Activated naive CD4-positive, alpha-beta T cell (primary cell): ENCODE data around the gene LGR4.

Source experiments
- DNase-seq, 4 experiments: peaks; one replicate each; lab custom pipeline; 2025; lab: John Stamatoyannopoulos, UW

LGR4 gene

DNA sequence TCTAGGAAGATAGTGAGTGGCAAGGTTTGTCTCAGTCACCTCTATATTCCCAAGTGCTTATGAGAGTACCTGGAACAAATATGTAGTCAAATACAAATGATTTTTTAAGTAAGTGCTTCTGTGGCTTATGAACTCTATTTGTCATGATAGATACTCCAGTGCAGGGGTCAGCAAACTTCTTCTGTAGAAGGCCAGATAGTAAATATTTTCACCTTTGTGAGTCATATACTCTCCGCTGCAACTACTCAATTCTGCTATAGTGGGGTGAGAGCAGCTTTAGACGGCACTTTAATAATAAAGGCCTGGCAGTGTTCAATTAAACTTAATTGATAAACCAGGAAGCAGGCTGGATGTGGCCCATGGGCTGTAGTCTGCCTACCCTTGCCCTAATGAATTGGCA lies 97.2 kb downstream of the LGR4 start:
- no peak for DNase-seq

DNA sequence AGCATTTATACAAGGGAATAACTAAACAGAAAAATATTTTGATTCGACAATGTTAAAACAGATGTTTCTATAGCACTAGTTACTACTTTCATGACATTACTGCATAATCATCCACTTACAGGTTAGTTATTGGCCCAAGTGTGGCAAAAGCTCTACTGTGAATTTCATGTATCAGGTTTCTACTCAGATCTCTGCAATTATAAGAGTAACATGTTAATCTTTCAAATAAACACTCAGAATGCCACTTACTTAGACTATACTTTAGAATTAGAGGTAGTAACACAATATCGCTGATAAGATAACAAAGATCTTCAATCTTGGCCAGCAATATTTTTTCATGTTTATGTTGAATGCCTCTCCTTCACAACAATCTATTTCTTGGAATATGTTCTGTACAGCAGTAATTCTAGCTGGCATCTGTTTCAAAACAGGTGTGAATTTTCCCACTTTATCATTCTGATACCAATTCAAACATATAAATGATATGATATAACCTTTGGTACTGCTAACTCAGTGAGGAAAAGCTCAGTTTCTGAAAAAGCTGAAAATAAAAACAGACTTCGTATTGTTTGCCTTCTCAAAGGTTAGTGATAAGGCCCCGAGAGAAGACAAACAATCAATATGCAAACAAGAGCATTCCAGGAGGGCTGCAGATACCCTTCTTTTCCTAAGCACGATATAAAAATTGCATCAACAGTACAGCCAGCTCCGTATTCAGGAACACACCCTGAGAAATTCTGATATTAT lies 98.6 kb downstream of the LGR4 start:
- DNase-seq: no peak

DNA sequence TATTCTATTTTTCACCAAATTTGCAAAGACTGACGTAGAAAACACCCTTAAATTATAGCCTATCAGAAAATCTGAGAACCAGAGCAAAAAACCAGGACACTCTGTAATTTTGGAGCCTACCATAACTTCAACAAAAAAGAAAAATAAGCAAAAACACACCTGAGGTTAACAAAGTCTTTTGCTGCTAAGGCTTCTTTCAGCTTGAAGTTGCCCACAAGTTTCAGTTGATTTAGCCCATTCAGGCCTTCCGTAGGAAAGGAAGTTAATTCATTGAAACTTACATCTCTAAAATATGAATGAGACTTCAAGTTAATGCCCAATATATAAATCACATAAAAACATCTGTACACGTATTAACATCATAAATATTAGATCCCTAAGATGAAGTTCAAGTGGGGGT lies 99.2 kb downstream of the LGR4 start:
- no peak for DNase-seq

DNA sequence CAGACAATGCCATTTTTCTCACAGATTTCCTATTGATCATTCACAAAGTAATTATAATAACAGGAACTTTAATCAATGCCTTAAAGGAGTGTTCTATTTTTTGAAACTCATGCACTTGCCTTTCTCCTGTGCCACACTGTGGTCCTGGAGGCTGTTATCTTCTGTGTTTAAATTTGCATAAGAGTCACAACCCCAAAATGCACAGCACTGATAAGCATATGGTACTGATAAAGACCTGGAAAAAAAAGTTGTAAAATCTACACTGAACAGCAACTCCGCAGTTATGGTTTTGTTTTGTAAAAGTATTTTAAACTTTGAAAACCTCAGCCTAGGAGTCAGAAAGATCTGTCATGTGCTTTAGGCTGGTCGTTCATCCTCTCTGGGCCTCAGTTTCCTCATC lies 100.4 kb downstream of the LGR4 start:
- DNase-seq: no peak

DNA sequence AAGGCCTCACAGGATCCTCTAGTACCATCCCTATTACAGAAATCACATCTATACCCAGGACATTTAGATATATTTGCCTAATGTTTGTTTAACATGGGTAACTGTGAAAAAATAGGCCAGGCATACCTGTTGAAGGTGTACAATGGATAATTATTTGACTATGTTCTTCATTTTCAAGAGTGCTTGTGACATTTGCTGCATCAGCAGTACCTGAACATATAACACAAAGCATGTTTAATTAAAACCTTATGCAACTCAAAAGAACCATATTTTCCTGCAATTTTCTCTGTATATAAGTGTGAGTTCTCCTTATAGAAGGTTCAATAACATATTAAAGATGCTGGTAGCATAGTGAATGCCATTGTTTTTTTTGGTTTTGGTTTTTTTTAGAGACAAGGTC lies 101.1 kb downstream of the LGR4 start:
- DNase-seq: no peak

DNA sequence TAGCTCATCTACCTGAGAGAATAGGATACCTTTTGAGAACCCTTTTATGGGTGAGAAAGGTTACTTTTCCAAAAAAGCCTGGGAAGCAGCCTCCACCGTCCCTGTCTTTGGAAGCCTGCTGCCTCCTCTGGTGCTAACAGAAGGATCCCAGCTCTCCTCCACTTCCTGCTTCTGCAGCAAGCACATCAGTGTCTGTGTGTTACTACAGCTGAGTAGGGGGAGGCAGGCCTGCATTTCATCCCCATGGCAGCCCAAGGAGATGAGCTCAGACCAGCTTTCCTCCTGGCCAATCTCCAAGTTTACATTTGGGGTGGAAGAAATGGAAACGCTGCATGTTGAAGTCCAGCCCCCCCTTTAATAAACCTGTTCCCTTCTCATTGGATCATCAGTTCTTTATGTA lies 102.2 kb downstream of the LGR4 start:
- no peak for DNase-seq

DNA sequence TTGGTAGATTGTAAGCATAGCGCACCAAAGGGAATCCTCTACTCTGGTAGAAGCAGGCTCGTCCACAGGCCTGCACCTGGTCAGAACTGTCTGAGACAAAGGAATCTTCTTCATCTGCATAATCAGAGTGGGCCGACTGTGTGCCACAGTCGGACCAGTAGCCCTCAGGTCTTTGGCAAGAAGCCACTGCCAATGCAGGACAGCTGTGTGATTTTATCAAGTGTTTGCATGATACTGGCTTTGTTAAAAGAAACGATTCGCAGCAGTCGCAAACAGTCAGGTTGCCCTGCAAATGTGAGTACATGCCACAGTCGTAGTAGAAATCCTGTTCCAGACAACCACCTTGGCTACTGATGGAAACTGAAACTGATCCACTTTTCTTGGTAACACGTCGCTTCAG lies 104.7 kb downstream of the LGR4 start:
- no peak for DNase-seq

DNA sequence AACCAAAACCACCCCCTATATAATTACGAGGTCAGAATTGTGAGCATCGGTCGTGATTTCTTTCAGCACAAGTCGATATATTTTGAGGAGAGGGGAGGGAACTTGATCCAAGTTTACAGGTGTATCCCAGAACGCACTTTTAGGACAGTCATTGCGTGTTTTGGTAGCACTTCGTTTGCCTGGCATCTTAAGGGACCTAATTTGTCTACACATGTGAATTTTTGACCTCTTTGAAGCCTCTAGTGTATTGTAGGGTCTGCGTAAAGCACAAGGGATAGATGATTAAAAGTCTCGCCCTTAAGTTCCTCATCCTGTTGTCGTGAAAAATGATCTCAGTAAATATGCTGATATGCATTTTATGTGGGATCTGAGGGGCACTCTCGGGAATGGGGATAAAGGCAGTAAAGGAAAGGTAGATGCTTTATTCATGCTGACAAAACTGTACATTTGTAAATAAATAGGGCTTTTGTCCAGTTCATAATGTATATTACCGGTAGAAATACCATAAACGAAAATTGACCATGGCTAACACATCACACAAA lies 108.9 kb downstream of the LGR4 start:
- no peak for DNase-seq

DNA sequence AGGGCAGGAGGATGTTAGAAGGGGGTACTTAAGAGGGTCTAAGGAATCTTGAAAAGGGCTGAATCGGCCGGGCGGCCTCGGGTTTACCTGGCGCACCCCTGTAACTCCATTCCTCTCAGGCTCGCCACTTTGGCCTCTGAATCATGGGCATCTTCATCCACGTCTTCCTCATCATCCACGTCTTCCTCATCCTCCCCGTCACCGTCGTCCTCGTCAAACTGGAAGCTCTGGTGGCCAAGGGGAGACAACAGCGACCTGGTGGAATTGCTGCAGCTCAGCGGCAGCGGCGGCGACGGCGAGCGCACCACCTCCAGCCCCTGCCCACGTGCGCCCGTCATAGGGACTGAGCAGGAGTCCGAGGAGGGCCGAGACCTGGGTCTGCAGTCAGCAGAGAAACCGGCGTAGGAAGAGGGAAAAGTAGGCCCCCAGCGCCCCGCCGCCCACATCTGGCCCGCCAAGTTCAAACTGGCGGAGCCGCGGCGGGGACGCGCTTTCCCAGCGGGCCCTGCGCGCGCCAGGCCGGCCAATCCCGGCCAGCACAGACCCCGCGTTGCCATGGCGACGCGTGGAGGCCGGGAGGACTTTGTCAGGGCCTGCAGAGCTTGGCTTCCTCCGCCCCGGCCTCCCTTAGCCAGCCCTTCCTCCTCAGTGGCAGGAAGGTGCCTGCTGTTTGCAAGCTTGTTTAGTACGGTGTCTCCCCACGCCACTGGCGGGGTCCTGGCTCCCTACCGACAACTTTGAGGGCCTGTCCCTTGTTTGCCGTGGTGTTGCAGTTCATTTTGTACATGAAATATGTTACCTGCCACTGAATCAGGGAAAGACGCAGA lies 109.6 kb downstream of the LGR4 start, which contains the start of gene CCDC34:
CCDC34 (minus strand) TSS at position 467 of the 827 bp plus-strand sequence; CDS start at position 446, 21 bp downstream.
- DNase-seq: peak; percentile 58 to 84 (median 72)

DNA sequence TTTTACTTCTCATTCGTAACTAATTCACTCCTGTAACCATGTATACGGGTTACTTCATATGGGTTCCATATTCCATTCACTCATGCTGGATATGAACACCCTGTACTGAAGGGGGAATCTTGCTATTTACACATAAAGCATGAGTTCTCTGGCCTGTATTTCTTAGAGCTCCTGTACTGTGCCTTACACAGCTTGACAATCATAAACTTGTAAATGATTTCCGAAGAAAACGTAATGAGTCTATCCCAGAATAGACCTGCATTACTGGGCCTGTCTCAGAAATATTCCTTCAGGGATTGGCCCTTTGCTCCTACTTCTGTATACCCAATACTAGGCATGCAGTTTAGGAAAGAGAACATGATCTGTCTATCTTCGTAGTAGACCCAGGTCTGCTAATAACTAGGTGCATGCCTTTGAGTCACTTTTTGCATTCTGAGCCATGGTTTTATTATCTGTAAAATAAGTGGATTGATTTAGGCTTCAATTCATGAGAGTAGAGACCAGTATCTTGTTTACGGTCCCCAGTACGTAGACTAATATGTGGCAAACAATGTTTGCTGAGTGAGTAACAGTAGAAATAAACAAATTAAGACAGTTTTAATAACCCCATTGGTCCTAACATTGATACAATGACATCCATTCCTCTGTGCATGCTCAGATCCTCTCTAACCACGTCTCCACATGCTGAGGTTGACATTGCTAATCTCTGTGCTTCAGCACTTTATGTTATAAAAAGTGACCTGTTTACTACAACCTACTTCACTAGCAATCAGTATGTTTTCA lies 110.8 kb downstream of the LGR4 start:
- DNase-seq: no peak

DNA sequence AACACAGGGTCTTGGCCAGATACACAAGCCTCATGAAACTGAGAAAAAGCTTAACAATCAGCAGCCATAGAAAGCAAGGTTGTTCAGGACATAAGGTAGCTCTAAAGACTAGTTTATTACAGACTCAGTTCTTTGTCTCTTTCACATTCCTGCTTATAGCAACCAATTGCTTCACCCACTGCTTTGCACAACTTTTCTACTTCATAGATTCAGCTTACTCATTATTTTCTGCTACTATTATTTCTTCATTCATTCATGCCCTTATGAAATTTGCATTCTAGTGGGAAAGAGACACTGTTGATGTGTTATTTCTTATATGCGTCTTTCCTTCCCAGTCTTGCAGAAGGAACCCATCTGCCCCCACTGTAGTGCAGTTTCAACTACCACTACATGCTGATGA lies 114.3 kb downstream of the LGR4 start:
- DNase-seq: no peak

DNA sequence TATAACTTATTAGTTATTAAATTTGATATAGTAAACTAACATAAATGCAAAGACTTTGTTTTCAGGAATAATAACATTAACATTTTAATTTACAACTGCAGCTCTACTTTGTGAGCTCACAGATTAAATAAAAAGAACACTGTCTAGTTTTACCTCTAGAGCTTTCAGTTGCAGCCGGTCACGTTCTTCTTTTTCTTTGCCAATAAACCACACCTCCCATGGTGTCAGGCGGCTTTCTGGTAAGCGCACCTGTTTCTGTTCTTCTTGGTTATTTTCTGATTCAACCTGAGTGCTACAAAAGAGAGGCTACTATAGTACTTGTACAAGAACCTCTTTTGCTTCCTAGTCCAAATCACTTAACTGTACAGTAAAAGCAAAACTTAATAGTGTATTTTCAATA lies 115.3 kb downstream of the LGR4 start:
- DNase-seq: no peak

DNA sequence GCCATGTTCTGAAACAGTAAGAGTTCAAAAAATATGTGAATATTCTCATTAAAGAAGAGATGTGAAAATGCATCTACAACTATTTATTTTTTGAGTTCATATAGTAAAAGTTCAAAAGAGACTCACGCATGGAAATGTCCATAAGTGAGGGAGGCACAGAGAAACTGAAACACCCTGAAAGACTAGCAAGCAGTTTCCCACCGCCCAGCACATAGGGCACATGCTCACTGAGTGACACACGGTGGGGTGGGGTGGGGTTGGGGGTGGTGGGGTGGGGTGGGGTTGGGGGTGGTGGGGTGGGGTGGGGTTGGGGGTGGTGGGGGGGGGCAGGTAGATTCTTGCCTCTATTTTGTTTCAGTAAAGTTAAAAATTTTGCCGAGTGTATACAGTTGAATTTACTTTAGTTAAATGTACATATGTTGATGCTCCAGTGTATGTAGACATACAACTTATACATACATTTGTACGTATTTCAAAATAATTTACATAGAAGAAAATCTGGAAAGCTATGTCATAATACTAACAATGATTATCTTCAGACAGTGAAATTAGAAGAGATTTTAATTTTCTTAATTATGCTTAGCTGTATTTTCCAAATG lies 115.9 kb downstream of the LGR4 start:
- DNase-seq: no peak

DNA sequence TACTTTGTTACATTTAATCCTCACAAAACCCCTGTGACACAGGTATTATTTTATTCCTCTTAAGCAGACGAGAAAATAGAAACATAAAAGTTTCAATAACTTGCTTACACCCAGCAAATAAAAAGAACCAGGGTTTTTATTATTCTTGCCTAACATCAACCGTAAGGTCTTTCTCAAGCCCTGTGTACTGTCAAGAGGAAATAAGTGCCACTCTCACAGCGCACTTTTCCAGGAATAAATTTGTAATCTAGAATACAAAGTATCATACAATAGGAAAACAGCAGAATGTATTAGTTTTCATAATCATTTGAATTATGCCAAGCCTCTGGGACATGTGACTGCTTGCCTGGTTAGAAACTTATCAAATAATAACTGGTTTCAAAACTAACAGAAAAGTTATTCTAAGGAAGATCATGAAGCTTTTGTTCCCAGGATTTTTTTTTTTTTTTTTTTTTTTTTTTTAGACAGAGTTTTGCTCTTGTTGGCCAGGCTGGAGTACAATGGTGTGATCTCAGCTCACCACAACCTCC lies 117.0 kb downstream of the LGR4 start:
- DNase-seq: no peak

DNA sequence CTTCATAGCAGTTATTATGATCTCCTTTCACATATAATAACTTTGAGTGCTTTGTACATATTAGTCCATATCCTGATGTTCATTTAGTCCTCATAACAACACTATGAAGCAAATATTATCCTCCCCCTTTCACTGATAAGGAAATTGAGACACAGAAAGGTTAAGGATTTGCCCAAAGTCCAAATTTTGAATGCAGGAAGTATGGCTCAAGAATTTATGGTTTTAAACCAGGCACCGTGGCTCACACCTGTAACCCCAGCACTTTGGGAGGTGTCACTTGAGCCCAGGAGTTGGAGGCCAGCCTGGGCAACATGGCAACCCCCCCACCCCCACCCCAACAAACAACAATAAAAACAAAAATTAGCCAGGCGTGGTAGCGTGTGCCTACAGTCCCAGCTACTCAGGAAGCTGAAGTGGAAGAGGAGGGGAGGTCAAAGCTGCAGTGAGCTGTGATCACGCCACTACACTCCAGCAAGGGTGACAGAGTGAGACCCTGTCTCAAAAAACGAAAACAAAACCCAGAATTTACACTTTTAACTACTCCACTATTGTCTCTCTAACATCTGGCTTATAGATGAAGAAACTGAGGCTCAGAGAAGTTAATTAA lies 118.1 kb downstream of the LGR4 start:
- no peak for DNase-seq

DNA sequence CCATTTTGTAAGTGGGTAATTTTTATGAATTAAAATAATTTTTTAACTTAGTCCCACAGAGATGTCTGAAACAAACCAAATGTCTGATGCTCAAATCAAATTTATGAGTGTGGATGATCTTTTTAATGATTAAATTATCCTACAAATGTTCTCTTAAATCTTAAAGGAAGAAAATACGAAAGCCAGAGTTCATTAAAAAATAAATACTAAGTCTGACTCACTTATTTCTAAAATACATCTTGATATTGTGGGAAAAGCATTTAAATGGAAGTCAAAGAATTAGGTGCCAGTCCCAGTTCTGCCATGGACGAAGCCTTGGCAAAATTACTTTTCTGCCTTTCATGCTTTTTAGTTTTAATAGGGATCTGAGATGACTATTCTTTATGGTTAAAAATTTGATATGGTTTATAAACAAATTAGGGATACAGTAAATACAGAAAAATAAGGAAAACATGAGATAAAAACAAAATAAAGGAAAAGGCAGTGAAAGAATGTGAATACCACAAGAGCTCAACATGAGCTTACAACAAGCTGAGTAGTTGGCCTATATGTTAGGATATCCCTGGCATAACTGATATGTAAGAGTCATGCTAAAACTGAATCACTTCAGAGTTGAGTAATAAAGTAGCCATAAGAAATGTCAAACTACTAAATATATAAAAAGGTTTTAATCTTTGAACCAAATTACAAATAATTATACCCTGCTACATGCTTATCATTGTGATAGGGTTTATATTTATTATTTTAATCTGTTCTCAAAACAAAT lies 118.8 kb downstream of the LGR4 start:
- no peak for DNase-seq

DNA sequence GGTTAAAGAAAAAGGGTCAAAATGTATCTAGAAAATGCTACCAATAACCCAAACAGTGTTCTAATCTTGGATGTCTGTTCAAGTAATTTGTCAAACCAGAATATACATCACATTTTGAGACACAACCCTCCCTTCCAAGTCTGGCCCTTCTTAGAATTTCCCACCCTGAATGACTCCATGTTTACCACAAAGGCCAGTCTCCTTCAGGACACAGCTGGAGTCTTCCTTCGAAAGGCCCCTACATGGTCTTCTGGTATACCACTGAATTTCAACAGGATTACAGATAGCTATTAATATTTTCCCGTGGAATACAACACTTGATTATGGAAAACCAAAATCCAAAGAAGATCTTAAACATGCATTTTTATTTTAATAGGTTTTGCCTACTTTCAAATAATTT lies 119.8 kb downstream of the LGR4 start:
- no peak for DNase-seq

DNA sequence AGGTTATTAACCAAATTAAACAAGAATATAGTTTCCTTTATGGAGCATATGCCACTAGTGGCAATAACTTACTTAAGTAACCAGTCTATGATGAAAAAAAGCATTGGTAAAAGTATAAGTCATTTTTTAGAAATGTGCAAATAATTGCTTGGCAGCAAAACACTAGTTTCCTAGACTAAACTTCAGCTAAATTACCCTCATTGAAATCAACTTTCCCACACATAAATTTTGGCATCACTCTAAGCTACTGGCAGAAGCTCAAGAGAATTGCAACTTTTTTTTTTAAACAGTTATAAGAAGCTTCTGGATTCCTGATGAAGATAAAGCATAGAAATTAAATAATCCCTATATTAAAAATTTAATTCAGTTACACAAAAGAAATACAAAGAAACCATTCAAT lies 122.1 kb downstream of the LGR4 start:
- no peak for DNase-seq

DNA sequence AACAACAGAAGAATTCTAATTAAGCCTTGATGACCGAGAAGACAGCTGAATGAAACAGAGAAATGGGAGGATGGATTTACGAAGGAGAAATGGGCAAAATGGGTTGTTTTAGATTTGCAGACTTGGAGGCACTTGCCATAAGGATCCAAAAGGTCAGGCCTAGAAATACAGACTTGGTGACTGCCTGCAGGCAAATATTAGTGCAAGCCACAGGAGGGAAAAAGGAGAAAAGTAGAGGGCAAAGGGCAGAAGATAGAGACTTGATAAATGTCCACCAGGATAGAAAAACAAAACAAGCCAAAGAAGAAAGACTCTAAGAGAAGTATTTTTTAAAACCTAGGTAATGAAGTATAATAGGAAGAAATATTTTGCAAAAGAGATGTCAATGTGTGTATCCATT lies 122.7 kb downstream of the LGR4 start:
- no peak for DNase-seq

DNA sequence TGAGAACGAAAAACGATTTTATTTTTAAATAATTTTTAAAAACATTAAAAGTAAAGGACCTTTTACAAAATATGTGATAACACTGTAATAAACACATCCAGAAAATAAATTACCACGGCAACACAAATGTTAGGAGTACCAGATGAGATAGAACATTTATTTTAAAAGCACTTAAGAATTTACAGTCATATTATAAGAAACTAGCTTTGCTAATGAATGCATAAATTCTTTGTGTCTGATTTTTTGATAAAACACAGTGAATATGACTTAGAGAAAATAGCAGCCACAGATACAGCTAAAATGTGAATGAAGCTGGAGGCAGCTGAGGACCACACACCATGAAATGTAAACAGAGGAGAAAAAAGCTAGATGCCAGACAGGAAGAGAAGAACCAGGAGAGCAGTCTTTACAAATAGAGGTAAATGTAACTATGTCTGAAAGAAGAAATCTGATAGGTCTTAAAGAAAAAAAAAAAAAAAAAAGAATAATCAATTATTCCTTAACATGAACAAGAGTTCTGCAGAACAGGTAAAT lies 124.2 kb downstream of the LGR4 start:
- no peak for DNase-seq
